ENCODE measurements around the gene SLC1A2.

Gene SLC1A2

DNA sequence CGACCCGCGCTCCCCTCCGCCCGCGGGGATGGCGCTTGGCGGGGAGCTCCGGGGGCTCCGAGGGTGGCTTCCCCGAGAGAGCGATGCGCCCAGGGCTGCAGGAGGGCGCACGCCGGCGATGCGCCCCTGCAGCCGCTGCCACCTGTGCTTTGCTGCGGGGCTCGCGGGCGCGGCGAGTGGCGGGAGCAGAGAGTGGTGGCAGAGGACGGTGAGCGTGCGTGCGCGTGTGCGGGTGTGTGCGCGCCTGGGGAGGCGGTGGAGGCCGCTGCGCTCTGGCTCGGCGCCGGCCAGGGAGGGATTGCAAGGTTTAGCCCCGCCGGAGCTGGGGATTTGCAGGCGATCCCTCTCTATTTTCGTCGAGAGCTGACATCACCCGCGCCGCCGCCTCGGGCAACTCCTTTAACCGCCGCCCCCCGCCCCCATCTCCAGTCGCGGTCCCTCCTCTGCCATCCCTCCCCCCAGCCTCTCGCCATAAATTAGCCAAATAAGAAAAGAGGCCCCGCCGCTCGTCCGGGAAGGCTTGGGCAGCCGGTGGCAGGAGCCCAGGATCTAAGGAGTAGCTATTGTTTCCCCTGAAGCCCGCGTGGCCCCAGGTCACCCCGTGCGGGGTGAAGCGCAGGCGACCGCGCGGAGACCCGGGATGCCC is at the start of gene SLC1A2:
Gene SLC1A2 (minus strand): TSS at position 375 of the 646 bp plus-strand sequence. CDS start 592 bp downstream, outside the sequence.
- no peak for DNase-seq

DNA sequence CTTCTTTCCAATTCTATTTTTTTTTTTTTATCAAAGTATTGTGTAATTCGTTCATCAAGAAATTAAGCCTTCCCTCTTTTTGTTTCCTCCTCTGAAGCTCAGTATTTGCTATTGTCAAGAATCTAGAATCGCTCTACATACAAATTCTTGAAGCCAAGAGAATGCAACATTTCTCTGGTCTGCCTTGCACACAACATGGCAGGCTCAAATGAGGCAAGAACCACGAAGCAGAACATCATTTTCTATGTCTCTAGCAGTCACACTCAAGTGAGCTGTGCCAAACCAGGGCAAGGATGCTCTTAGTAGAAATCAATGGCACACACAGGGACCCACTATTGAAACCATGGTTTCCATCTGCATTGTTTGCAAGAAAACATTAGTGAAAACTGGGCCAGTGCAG is 46.7 kb upstream of the SLC1A2 start:
- DNase-seq: no peak

DNA sequence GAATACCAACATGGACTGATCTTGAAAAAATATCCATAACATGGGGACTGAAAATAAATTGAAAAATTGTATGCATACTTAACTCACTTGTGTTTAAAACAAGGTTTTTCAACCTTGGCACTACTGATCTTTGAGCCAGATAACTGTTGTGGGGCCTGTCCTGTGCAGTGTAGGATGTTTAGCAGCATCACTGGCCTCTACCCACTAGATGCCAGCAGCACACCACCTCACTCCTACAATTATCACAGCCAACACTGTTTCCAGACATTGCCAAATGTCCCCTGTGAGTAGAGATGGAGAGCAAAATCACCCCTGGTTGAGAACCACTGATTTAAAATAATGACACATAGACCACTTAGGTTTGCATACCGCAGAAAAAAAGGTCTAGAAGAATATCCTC is 45.0 kb upstream of the SLC1A2 start:
- no peak for DNase-seq

DNA sequence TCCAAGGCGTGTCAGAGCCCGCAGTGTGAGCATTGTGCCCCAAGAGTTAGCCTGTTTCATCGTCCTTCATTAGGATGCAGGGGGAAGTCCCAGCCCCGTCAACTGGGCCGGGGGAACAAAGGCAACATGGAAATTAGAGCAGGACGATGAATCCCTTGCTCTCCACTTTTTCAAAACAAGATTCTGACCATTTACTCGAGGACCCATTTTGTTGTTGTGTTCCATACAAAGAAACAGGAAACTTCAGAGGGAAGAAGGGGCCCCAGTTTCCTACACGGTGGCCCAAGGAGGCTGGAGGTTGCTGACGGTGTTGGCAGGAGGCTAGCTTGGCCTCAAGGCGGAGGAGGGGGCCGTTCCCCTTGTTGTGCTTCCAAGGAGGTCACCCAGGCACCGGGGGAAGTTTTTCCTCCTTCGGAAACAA is 44.0 kb upstream of the SLC1A2 start:
- DNase-seq: no peak

DNA sequence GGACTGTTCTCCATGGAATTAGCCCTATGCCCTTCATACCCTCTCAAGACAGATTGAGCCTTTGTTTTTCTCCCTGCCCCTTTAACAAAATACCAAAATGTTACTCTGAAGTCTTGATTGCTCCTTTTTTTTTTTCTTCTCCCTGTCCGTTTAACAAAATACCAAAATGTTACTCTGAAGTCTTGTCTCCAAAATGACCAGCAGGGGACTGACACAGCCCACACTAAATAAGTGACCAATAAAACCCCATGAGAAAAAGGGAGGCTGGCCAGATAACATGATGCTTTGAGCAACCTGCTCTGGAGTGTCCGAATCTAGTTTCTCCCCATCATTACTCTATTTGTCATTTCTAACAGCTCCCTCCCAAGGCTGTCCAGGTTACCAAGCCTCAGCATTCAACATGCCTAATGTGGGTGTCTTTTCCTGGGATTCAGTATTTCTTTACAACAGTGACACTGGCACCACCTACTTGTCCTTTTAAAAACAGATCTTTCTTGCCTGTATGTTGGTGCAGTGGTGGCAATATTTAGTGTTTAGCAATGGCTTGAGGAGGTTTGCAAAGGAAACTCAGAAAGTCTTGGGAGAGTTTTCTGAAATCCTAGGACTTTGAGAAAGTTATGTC is 42.7 kb upstream of the SLC1A2 start:
- no peak for DNase-seq

DNA sequence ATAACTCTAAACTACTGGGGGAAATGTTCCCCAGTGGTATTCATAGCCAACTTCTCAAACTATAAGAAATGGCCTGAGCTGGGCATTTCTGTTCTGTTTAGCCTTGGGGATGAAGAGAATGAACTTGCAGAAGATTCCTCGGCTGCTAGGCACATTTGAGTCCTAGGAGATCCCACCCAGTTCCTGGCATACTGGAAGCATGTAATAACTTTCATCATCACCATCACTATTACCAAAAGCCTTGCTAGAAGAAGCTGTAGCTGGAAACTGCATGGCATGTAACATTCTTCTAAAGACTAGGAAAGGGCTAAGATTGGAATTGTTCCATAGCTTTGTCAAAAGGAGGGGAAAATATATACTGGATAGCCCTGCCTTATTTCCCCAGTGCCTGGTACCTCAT is 40.1 kb upstream of the SLC1A2 start:
- no peak for DNase-seq

DNA sequence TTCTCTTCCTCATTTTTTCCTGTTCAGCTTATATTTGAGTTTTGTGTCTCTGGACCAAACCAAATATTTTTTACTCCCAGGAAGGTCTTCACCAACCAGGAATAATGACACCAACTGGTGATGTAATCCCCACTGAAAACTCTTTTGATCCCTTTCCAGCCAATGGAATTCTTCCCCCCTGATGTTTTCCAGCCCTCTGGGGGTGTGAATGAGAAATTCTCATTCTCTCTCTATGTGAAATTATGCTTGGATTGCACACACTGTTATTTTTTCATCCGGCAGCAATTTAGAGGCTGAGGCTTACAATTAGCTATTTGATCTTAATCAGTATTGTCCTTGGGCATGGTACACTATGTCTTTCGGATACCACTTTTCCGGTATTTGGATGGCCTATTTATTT is 39.5 kb upstream of the SLC1A2 start:
- DNase-seq: no peak

DNA sequence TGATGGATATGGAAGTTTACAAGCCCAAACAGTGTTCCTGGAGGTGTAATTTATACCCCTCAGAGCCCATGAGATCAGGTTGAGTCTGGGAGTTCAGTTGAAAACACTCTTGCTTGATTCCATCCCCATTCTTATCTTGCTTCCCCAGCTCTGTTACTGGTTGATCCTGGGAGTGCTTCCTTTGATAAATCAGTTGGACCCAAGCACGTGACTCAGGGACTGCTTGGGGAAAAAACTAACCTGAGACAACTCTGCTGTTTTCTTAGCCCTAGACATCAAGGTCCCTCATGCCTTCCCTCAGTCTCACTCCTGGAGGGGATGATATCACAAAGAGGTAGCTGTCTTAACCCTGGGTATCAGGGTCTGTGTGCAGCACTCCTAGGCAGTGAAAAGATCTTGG is 35.0 kb upstream of the SLC1A2 start:
- no peak for DNase-seq

DNA sequence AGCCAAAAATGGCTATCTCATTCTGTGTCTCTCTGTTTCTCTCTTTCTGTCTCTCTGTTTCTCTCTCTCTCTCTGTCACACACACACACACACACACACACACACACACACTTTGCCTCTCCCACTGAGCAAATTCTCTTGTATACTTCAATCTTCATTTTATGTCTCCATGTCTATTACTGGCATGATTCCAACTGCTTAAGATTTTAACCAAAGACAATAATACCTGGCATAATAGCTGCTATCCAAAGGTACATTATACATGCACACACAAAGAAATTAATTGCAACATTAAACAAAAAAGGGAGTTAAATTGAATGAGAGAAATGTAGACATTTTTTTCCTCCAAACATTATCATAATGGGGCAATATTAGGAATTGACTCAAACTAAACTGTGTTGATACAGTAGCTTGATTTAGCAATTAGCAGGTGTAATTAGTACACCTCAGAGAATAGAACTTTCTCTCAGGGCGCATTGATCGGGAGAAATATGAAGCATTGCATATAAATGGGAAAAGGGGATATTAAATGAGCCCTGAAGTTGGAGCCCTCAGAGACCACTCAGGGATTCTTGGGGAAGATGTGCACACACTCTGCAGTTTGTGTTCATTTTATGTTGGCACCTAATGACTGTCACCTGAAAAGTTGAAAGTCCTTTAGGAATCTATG is 17.4 kb upstream of the SLC1A2 start:
- DNase-seq: no peak

DNA sequence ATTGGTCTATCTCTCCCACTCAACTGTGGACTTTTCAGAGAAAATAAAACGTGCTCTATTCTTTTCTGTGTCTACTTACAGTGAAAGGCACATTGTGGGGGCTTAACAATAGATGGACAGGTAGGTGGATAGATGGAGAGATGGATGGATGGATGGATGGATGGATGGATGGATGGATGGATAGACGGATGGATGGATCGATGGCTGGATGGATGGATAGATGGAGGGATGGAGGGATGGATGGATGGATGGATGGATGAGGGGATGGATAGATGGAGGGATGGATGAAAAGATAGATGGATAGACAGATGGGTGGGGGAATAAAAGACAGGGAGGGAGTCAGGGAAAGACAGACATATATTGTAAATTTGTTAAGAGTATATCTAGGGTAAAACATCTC is 14.2 kb upstream of the SLC1A2 start:
- no peak for DNase-seq

DNA sequence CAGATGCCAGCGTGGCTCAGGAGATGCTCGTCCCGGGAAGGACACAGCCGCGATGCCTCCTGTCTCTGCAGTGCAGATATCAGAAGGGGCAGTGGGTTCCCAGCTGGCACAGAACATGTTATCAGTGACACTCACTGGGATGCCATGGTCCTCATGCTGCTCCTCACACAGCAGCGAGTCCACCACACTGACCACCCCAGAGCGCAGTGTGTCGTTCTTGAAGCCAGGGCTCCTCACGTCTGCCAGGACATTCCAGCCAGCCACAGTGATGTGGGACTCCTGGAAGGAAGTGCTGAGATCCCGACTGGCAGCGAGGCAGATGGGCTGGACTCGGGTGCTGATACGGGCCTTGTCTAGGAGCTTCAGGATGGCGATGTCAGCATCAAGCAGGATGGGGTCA is 13.1 kb upstream of the SLC1A2 start:
- DNase-seq: no peak

DNA sequence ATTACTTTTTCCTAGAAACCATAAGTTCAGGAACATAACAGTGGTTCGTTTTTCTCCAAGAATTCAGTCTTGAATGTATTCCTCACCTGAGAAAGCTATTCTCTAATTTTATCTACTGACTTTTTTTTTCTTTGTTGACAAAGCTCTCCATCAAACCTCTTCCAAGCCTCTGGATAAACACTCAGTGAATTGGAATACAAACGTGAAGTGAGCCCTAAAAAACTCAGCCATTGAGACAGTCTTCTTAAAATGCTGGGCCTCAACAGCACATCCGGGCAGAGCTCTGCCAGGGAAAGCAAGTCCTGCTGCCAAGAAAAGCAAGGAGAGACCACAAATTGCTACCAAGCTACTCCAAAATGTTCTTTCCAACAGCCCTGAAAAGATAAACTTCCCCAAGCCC is 7.7 kb upstream of the SLC1A2 start:
- DNase-seq: no peak

DNA sequence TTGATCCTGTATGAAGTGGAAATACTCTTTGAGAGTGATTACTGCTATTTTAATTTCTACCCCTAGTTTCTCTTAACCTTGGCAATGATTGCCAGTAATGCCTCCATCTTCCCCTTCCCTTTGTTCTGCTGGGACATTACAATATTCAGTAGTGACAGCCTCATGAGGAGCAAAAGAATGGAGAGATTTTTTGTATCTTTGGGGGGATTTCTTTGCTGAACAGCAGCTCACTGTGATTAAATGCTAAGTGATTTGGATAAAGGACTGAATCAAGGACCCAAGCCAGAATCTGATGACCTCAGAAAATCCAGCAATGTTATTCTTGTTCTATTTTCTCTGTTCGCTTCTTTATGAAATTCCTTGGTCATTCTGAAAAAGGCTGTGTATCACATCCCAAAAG is 7.0 kb upstream of the SLC1A2 start:
- no peak for DNase-seq

DNA sequence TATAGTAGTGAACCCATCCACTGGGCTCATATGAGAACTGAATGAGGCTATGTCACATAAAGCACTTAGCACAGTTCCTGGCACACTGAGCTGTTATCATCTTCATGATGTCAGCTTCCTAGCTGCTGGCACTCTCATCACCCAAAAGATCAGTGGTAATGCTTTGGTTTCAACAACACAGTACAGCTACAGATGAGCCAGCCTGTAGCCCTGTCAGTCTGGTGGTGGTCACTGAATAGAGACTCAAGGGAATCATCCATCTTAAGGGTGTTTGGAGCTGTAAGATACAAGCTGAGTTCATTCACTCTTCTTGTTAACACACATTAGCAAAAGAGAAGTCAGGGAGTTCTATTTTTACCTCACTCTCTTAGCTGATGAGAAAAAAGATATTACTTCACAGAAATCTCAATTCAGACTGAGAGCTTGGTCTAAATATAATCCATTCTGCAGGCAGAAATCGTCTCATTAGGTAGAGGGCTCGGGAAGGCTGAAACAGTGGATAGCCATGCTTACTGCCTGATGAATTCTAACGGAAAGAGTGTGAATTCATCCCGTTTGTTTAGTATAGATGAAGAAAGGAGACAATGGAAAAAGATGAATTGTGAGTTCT is 6.3 kb upstream of the SLC1A2 start:
- no peak for DNase-seq

DNA sequence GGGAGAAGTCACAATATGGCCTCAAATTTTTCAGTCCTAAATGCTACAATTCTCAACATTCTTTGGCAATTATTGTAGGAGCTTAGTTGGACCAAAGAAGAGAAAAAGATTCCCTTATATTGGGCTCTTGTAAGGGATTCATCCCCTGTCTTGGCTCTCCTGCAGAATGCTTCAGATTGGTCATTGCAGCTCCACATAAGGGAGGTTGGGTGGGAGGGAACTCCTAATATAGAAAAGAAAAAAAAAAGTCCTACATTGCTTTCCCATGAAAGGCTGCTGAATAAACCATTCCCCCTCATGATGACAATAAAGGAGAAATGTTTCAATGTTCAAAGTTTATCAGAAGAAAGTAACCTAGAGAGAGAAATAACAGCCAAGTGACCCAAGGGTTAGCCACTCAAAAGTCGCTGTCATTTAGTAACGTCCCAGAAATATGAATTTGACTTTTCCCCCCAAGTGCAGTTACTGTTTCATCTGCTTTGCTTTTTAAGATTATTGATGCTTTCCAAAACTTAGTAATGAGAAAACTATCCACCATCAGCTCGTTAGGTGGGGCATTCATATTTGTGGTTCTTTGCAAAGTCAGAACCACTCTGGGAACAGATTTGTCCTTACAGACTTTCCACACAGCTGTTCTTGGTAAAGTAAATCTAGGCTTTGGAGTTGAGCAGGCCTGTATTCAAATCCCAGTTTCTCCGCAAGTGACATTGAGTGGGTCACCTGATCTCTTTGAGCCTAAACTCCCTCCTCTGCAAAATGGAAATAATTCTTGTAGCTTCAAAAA is 5.0 kb upstream of the SLC1A2 start:
- no peak for DNase-seq

DNA sequence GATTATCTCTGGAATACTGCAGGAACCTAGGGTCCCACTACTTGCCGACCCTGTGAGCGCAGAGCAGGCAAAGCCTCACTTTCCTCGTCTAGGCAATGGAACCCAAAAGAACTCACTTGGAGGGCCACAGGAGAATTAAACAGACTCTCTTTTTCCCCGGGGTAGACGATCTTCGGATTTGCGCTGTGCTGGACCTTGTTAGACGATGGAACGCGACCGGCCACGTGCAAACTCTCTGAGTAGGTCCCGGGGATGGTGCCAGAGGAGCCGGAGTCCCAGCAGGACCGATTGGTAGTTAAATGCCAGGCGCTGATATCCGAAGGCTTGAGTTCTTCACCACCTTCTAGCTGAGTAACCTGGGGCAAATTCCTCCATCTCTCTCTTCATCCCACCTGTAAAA is 1.0 kb upstream of the SLC1A2 start:
- no peak for DNase-seq

DNA sequence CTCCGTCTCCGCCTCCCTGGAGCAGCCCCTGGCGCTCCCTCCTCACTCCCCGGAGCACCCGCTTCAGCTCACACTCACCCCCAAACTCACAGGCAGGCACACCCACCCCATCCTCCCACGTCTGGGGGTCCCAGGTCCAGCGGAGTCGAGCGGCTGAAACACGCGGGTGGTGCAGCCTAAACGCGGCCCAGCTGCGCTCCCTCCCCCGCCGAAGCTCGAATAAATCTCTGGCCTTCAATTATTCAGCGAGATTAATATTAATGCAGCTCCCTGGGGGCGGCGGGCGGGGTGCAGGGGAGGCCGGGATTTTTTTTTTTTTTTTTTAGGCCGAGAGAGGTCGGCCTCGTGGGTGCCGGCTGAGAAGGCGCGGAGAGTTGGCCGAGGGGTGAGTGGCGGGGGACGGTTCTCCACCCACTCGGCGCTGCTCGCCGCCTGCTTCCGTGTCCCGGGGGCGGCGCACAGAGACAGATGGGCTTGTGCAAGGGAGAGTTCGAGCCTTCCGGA is 524 bp upstream of the SLC1A2 start:
- no peak for DNase-seq

DNA sequence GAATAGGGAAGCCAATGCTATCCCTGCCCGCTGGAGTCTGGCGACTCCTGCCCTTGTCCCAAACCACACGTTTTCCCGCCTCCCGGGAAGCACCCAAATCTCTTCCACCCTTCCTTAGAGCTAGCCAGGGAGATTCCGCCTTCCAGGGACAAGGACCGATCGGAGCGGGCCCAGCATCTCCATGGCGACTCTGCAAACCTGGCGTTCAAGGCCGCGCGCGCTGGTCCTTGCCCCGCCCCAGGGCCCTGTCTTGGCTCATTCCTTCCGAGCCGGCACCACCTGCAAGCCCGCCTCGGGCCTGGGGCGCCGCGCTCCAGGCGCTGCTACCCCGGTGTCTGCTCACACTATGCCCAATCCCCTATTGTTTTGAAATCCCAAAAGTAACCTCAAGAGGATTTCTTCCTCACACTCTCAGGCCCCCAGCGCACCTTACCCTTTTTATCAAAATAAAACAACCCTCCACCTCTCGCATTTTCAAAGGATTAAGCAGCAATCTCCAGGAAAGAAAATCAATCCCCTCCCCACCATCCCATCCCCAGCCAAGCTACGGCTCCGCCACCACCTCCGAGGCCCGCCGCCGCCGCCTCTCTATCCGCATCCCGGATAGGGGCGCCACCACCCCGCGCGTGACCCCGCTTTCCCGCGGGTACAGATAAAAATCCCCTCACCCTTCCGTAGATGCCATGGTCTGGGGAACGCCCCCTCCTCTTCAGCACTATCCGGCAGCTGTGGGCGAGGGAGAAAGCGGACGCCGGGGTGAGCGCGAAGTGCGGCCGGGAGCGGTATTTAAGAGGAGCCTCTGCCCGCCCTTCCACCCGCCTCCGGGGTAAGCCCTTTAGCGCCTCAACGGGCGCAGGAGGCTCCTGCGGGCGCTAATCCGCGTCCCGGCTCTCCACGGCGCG is 825 bp downstream of the SLC1A2 start:
- DNase-seq: no peak

DNA sequence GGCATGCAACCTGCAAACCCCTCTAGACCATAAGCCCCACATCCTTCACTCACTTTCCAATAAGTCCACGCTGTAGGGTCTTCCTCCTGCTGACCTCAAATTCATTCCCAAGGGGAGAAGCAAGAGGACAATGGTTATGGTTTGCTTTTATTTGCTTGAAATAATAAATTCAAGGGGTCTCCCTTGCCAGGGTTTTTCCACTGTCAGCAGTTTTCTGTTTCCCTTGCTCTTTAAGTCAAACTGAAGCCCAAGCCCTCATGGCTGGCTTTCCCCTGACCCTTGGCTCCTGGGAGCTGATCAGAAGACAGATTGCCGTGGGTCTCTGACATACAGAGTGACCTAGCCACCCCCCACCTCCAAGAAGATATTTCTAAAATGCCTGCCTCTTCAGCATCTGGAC is 3.9 kb downstream of the SLC1A2 start:
- no peak for DNase-seq

DNA sequence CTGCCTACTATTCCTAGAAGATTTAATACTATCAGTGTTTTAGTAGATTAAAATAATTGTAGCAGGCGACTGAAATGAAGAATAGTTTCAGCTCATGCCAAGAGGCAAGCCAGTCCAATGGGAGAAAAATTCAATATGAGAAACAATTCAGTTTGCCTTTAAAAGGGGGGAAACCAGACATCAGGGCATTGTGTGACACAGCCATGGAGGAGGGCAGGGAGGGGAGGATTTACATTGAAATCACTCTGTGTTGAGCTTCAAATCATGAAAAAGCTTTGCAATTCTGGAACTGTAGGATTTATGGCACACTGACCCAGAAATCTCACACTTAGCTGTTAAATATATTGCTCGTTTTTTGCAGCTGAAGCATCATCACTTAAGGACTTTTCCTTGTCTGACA is 4.6 kb downstream of the SLC1A2 start:
- no peak for DNase-seq

DNA sequence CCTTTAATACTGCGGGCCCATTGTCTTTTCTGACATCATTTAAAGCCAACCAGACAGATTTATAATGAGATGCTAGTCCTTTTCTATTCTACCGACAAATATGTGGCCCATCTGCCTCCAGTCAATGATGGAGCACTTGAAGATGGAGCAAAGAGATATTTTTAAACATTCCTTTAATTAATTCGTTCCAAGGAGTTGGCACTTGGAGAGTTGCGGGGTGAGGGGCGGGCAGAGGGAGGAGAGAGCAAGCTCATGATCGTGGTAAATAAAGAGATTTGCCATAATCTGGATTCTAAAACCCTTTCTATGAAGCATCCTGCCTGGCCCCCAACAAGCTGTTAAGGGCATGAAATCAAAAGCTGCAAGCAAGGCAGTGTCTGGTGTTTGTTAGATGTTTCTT is 5.0 kb downstream of the SLC1A2 start:
- DNase-seq: no peak

DNA sequence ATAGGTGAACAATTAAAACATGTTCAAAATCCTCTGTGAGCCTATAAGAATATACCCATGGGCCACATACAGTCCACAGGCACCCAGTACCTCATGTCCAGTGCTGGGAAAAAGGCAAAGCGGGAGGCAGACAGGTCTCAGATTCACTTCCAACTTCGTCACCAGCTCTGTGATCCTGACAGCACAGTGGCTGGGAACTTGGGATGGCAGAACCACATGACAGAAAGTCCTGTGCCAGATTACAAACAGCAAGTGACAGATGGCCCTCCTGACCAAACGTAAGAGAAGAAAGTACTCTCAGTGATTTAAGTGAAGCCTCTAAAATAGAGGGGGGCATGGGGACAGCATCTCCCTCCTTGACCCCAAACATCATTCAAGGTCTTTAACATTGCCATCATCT is 5.8 kb downstream of the SLC1A2 start:
- no peak for DNase-seq
